ENCODE results near the gene ABCA9. TPM values are rescaled to one million over a fixed set of nuclear protein-coding genes. Genes with fewer than 3 reads are reported as not detected.

ABCA9 gene
- total and polyA plus RNA-seq, 2 of the 13 experiments (the other 11 are each of a cell fraction or from before 2014, with no cell fraction given): 0.04 TPM; not detected in 1

- TF ChIP-seq ZIK1 (CRISPR knock-in tag; IDR thresholded peaks at IDR 0.05; ENCODE audit: borderline replicate concordance, low read depth): no peak
- TF ChIP-seq ARNTL (CRISPR knock-in tag; IDR thresholded peaks at IDR 0.05): peak; percentile 68
- TF ChIP-seq MEF2D (CRISPR knock-in tag; IDR thresholded peaks at IDR 0.05): peak; percentile 95
- peak; percentile 88 for TF ChIP-seq SNAPC4 (CRISPR knock-in tag; IDR thresholded peaks at IDR 0.05)
- no peak for TF ChIP-seq SRSF9 (IDR thresholded peaks at IDR 0.05; ENCODE audit: borderline replicate concordance, insufficient read depth, low read depth, low read length, poor library complexity, severe bottlenecking)
- no peak; the same call in 1 of the 2 replicates for TF ChIP-seq SP4 (CRISPR knock-in tag; IDR thresholded peaks at IDR 0.05)
- peak; percentile 83 for TF ChIP-seq ZNF614 (CRISPR knock-in tag; IDR thresholded peaks at IDR 0.05; ENCODE audit: borderline replicate concordance)
- peak; percentile 82; the same call in 1 of the 2 replicates for TF ChIP-seq NAIF1 (CRISPR knock-in tag; IDR thresholded peaks at IDR 0.05; ENCODE audit: borderline replicate concordance)
- no peak for TF ChIP-seq ZNF10 (CRISPR knock-in tag; IDR thresholded peaks at IDR 0.05; ENCODE audit: borderline replicate concordance, low read depth)
- TF ChIP-seq GATAD1 (CRISPR knock-in tag; IDR thresholded peaks at IDR 0.05): peak; percentile 64; the same call in 1 of the 2 replicates
- no peak for TF ChIP-seq PLSCR1 (CRISPR knock-in tag; IDR thresholded peaks at IDR 0.05; ENCODE audit: borderline replicate concordance)
- TF ChIP-seq ADNP (CRISPR knock-in tag; IDR thresholded peaks at IDR 0.05): no peak
- TF ChIP-seq ZNF253 (CRISPR knock-in tag; IDR thresholded peaks at IDR 0.05; ENCODE audit: borderline replicate concordance): no peak
- TF ChIP-seq MTERF4 (CRISPR knock-in tag; IDR thresholded peaks at IDR 0.05): 0 out of 2 replicates have a peak, but pooled peaks have one; percentile 55
- 0 out of 2 replicates have a peak, but pooled peaks have one; percentile 64 for TF ChIP-seq BCL3 (CRISPR knock-in tag; IDR thresholded peaks at IDR 0.05)
- peak; percentile 94 for TF ChIP-seq TCF7 (IDR thresholded peaks at IDR 0.05; ENCODE audit: low read depth)
- peak; percentile 60; the same call in 1 of the 2 replicates for TF ChIP-seq ZNF605 (CRISPR knock-in tag; IDR thresholded peaks at IDR 0.05)
- no peak for TF ChIP-seq ZNF530 (CRISPR knock-in tag; IDR thresholded peaks at IDR 0.05; ENCODE audit: low read depth)
- TF ChIP-seq ZBTB20 (CRISPR knock-in tag; IDR thresholded peaks at IDR 0.05; ENCODE audit: borderline replicate concordance, low read depth): no peak
These were observed 13.1 kb downstream of the ABCA9 start (continued) for GRCh38 chr17:69047368-69048263.
